GM18873 (cell line): ENCODE data around the gene IFIH1.

ENCODE experiments used
- ATAC-seq: cut with Tn5 transposase; IDR thresholded peaks from one replicate; pipeline ENCODE4 v1.9.1; 2021; ENCODE audit warnings: mild to moderate bottlenecking, moderate library complexity, moderate number of reproducible peaks; ENCODE audit not compliant: unreplicated experiment, low FRiP score

The IFIH1 gene

GRCh38 chr2:162226836-162227235 lies 91.6 kb downstream of the IFIH1 start:
- no peak for ATAC-seq

GRCh38 chr2:162221064-162221463 lies 97.4 kb downstream of the IFIH1 start:
- peak; percentile 86 for ATAC-seq

GRCh38 chr2:162220368-162220767 lies 98.1 kb downstream of the IFIH1 start:
- ATAC-seq = no peak

- ATAC-seq = no peak
Observed at GRCh38 chr2:162219426-162219825, 99.1 kb downstream of the IFIH1 start.

GRCh38 chr2:162217598-162217997 lies 100.9 kb downstream of the IFIH1 start:
- ATAC-seq = no peak
